H9 (cell line): ENCODE measurements around the gene LRRC28. TPM values are rescaled to one million over a fixed set of nuclear protein-coding genes. Genes with fewer than 3 reads are reported as not detected.

ENCODE experiments used
- DNase-seq: peaks from one replicate; pipeline ENCODE4 v3.0.0-alpha.2; 2017
- H2AFZ ChIP-seq: one replicate; pipeline ENCODE4 v1.6.1; 2013; ENCODE audit warnings: mild to moderate bottlenecking, low read length, control low read depth, moderate library complexity
- H2AK5ac ChIP-seq: 2 replicates; pipeline ENCODE4 v1.6.1; 2013; ENCODE audit warnings: low read length, control low read depth, mixed read lengths; ENCODE audit not compliant: insufficient read length
- H2BK120ac ChIP-seq: one replicate; pipeline ENCODE4 v1.6.1; 2013; ENCODE audit warnings: low read depth, mild to moderate bottlenecking, low read length, control low read depth, inconsistent platforms; ENCODE audit not compliant: poor library complexity, severe bottlenecking
- H2BK12ac ChIP-seq: 2 replicates; pipeline ENCODE4 v1.6.1; 2013; ENCODE audit warnings: low read length, control low read depth, mixed read lengths, low read depth; ENCODE audit not compliant: insufficient read length
- H2BK15ac ChIP-seq: 2 replicates; pipeline ENCODE4 v1.6.1; 2013; ENCODE audit warnings: low read depth, low read length, control low read depth
- H2BK20ac ChIP-seq: one replicate; pipeline ENCODE4 v1.6.1; 2013; ENCODE audit warnings: low read depth, mild to moderate bottlenecking, low read length, control low read depth, inconsistent platforms; ENCODE audit not compliant: poor library complexity, severe bottlenecking
- H2BK5ac ChIP-seq: 2 replicates; pipeline ENCODE4 v1.6.1; 2013; ENCODE audit warnings: low read length, control low read depth, mixed read lengths; ENCODE audit not compliant: insufficient read length
- H3K14ac ChIP-seq: 2 replicates; pipeline ENCODE4 v1.6.1; 2013; ENCODE audit warnings: low read length, control low read depth; ENCODE audit not compliant: insufficient read depth
- H3K18ac ChIP-seq: 2 replicates; pipeline ENCODE4 v1.6.1; 2013; ENCODE audit warnings: low read depth, mild to moderate bottlenecking, mixed read lengths, low read length, control low read depth; ENCODE audit not compliant: insufficient read length
- H3K23ac ChIP-seq: 2 replicates; pipeline ENCODE4 v1.6.1; 2013; ENCODE audit warnings: low read length, control low read depth, mixed read lengths, low read depth; ENCODE audit not compliant: insufficient read length
- H3K23me2 ChIP-seq: 2 replicates; pipeline ENCODE4 v1.6.1; 2013; ENCODE audit warnings: low read depth, mild to moderate bottlenecking, mixed read lengths, low read length, control low read depth; ENCODE audit not compliant: insufficient read length, poor library complexity, severe bottlenecking
- H3K27ac ChIP-seq: 2 replicates; pipeline ENCODE4 v1.5.1; 2013; ENCODE audit warnings: low read length, control low read depth, mixed read lengths, low read depth; ENCODE audit not compliant: insufficient read length
- H3K27me3 ChIP-seq: 2 replicates; pipeline ENCODE4 v1.6.1; 2013; ENCODE audit warnings: low read length, control low read depth, inconsistent platforms; ENCODE audit not compliant: insufficient read depth
- H3K4ac ChIP-seq: 2 replicates; pipeline ENCODE4 v1.6.1; 2013; ENCODE audit warnings: low read depth, mild to moderate bottlenecking, control low read depth, inconsistent platforms, low read length, moderate library complexity
- H3K4me1 ChIP-seq: 2 replicates; pipeline ENCODE4 v1.6.1; 2013; ENCODE audit warnings: low read length, control low read depth, inconsistent platforms; ENCODE audit not compliant: insufficient read depth
- H3K4me2 ChIP-seq: 2 replicates; pipeline ENCODE4 v1.6.1; 2013; ENCODE audit warnings: low read length, control low read depth, mixed read lengths; ENCODE audit not compliant: insufficient read length, insufficient read depth
- H3K56ac ChIP-seq: 2 replicates; pipeline ENCODE4 v1.6.1; 2013; ENCODE audit warnings: low read depth, mild to moderate bottlenecking, mixed read lengths, low read length, control low read depth; ENCODE audit not compliant: insufficient read length
- H3K79me1 ChIP-seq: 2 replicates; pipeline ENCODE4 v1.6.1; 2013; ENCODE audit warnings: low read depth, mild to moderate bottlenecking, moderate library complexity, low read length, control low read depth, inconsistent platforms; ENCODE audit not compliant: insufficient read depth, poor library complexity, severe bottlenecking
- H3K79me2 ChIP-seq: 2 replicates; pipeline ENCODE4 v1.6.1; 2013; ENCODE audit warnings: low read length, control low read depth, inconsistent platforms; ENCODE audit not compliant: insufficient read depth
- H3K9ac ChIP-seq: 2 replicates; pipeline ENCODE4 v1.6.1; 2013; ENCODE audit warnings: low read length, control low read depth, mixed read lengths; ENCODE audit not compliant: insufficient read length; ENCODE audit errors: extremely low read depth
- H3K9me3 ChIP-seq: one replicate; pipeline ENCODE4 v1.6.1; 2013; ENCODE audit warnings: low read depth, low read length, inconsistent platforms; ENCODE audit not compliant: control insufficient read depth
- H3T11ph ChIP-seq: one replicate; pipeline ENCODE4 v1.6.1; 2013; ENCODE audit warnings: mild to moderate bottlenecking, low read length, control low read depth, inconsistent platforms
- H4K20me1 ChIP-seq: one replicate; pipeline ENCODE4 v1.6.1; 2013; ENCODE audit not compliant: control insufficient read depth, insufficient read length, insufficient read depth
- H4K5ac ChIP-seq: 2 replicates; pipeline ENCODE4 v1.6.1; 2013; ENCODE audit warnings: low read depth, mild to moderate bottlenecking, mixed read lengths, low read length, control low read depth; ENCODE audit not compliant: insufficient read length
- H4K8ac ChIP-seq: replicated peaks from 2 replicates; pipeline ENCODE4 v1.6.1; 2013; ENCODE audit warnings: low read length, control low read depth, mixed read lengths, low read depth; ENCODE audit not compliant: insufficient read length
- H4K91ac ChIP-seq: 2 replicates; pipeline ENCODE4 v1.6.1; 2013; ENCODE audit warnings: low read depth, mild to moderate bottlenecking, moderate library complexity, mixed read lengths, low read length, control low read depth; ENCODE audit not compliant: insufficient read length
- H3K27ac Mint-ChIP-seq, 3 experiments: 2 replicates in 2 of 3; 3 replicates in 1 of 3; pipeline ENCODE4 v1.8.0; 2020 to 2021; ENCODE audit warnings: mixed read lengths in 3 of 3, mild to moderate bottlenecking in 1 of 3, moderate library complexity in 1 of 3
- H3K27me3 Mint-ChIP-seq: 2 replicates; pipeline ENCODE4 v1.8.0; 2021; ENCODE audit warnings: low read depth, mild to moderate bottlenecking, moderate library complexity, mixed read lengths
- H3K36me3 Mint-ChIP-seq, 3 experiments: 2 replicates in 2 of 3; 3 replicates in 1 of 3; pipeline ENCODE4 v1.8.0; 2020 to 2021; ENCODE audit warnings: low read depth in 3 of 3, mixed read lengths in 3 of 3; ENCODE audit not compliant: insufficient read depth in 1 of 3
- H3K4me1 Mint-ChIP-seq, 2 experiments: 2 replicates each; pipeline ENCODE4 v1.8.0; 2020; ENCODE audit warnings: mixed read lengths in 2 of 2
- H3K4me3 Mint-ChIP-seq, 2 experiments: 2 replicates in 1 of 2; 3 replicates in 1 of 2; pipeline ENCODE4 v1.8.0; 2020 to 2021; ENCODE audit warnings: mild to moderate bottlenecking in 2 of 2, mixed read lengths in 2 of 2, moderate library complexity in 1 of 2
- H3K9me3 Mint-ChIP-seq, 2 experiments: 2 replicates in 1 of 2; 3 replicates in 1 of 2; pipeline ENCODE4 v1.8.0; 2020; ENCODE audit warnings: mild to moderate bottlenecking in 2 of 2, mixed read lengths in 2 of 2, moderate library complexity in 1 of 2
- total RNA-seq: library from RNA; stranded (reverse); gene quantifications from 2 replicates; pipeline ENCODE4 v1.2.1, GENCODE V29; 2021
- TF ChIP-seq, protein P1 (sequence below): fragments of 200-600 bp; sonication (generic); conservative IDR thresholded peaks from 3 replicates; pipeline ENCODE4 v1.8.0; 2021; ENCODE audit warnings: antibody characterized with exemption, mild to moderate bottlenecking

LRRC28 gene
- total RNA-seq, 1 experiment from 2014 or later = 17.6 TPM

DNA sequence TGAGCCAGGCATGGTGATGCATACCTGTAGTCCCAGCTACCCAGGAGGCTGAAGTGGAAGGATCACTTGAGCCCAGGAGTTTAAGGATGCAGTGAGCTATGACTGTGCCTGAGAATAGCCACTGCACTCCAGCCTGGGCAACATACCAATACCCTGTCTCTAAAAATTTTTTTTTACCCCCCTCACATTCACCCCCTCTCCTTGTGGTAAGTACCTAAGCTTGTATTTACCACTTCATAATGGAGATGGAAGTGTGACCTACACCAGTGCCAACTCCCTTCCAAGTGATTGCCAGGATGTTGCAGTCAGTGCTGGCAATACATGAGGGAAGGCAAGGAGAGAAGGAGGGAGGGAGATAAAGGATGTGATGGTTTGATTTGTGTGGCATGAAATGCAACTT is 84.2 kb downstream of the LRRC28 start:
- Mint-ChIP-seq H3K27me3 (no peaks in the 10 kb centered on the region), H3K4me3 (no peak overlapping the region), H3K27ac (no peak overlapping the region), H3K4me1 (peaks cover 9% of the 10 kb centered on the region in 2 experiments), H3K36me3 (no peaks in the 10 kb centered on the region), H3K9me3 (no peaks in the 10 kb centered on the region)
- H3K23ac ChIP-seq = no peak overlapping the region
- H2BK12ac ChIP-seq = no peak overlapping the region
- no peak overlapping the region for H2BK15ac ChIP-seq
- H2AFZ ChIP-seq = no peak overlapping the region
- no peaks in the 10 kb centered on the region for H3K27me3 ChIP-seq
- H3K18ac ChIP-seq = no peak overlapping the region
- H2BK20ac ChIP-seq = no peak overlapping the region
- no peak overlapping the region for H3K56ac ChIP-seq
- no peak overlapping the region for H3K14ac ChIP-seq
- no peak overlapping the region for H2AK5ac ChIP-seq
- no peak overlapping the region for H3K27ac ChIP-seq
- H3K79me2 ChIP-seq = no peaks in the 10 kb centered on the region
- H4K8ac ChIP-seq = no peak overlapping the region
- H4K5ac ChIP-seq = no peak overlapping the region
- no peaks in the 10 kb centered on the region for H3K79me1 ChIP-seq
- DNase-seq = no peak
- H3K4me1 ChIP-seq = peaks cover 3% of the 10 kb centered on the region; the same call in 1 of the 2 replicates
- no peaks in the 10 kb centered on the region for H3K23me2 ChIP-seq
- H3K4ac ChIP-seq = no peak overlapping the region
- TF ChIP-seq, protein P1, sequence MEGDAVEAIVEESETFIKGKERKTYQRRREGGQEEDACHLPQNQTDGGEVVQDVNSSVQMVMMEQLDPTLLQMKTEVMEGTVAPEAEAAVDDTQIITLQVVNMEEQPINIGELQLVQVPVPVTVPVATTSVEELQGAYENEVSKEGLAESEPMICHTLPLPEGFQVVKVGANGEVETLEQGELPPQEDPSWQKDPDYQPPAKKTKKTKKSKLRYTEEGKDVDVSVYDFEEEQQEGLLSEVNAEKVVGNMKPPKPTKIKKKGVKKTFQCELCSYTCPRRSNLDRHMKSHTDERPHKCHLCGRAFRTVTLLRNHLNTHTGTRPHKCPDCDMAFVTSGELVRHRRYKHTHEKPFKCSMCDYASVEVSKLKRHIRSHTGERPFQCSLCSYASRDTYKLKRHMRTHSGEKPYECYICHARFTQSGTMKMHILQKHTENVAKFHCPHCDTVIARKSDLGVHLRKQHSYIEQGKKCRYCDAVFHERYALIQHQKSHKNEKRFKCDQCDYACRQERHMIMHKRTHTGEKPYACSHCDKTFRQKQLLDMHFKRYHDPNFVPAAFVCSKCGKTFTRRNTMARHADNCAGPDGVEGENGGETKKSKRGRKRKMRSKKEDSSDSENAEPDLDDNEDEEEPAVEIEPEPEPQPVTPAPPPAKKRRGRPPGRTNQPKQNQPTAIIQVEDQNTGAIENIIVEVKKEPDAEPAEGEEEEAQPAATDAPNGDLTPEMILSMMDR = no peak
- no peak overlapping the region for H2BK5ac ChIP-seq
- H2BK120ac ChIP-seq = no peak overlapping the region
- H3K9me3 ChIP-seq = no peaks in the 10 kb centered on the region
- H4K91ac ChIP-seq = no peak overlapping the region
- H4K20me1 ChIP-seq = no peaks in the 10 kb centered on the region
- no peak overlapping the region for H3K9ac ChIP-seq
- H3K4me2 ChIP-seq = no peak overlapping the region
- H3T11ph ChIP-seq = no peak overlapping the region
